ENCODE measurements around the gene AGA.

AGA gene

GRCh38 chr4:177384856-177385397, 57.3 kb downstream of the AGA start:
- no peak for DNase-seq

DNA sequence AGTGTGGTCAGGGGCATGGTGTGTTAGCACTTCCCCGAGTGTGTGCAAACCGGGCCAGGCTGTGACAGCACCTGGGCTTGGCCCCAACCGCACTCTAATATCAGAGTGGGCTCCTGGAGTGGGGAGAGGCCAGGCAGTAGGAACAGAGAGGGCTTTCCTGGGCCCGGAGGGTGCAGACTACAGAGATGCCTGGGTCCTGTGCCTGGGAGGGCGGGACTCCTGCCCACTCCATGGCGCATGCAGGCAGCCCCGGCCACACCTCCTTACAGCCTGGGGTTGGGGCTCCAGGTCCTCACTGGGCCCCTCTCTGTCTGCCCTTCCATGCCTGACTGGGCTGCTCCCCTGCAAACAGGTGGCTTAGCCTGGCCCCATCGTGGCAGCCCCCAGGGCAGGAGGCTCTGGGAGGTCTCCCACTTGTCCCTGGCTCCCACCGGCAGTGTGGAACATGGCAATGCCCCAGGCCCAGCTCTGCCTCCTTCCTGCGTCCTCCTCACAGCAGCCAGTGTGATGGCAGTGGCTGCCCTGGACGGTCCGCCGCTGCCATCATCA, 60.4 kb downstream of the AGA start:
- DNase-seq = no peak

All from stimulated activated CD8-positive, alpha-beta memory T cell treated with anti-CD3 and anti-CD28 coated beads, Interleukin-4, amount 100 ng/mL, for 48 hours (primary cell).